A549 (cell line): ENCODE results near the gene ZNF800.

Experiments used
- CBX2 ChIP-seq: fragments of 200-600 bp; sonication (generic); IDR thresholded peaks from 2 replicates; pipeline ENCODE4 v1.6.1; 2016; ENCODE audit warnings: low read depth, mild to moderate bottlenecking, borderline replicate concordance
- JUN ChIP-seq, 2 experiments: fragments of >200 bp; sonication (Bioruptor Twin); formaldehyde crosslinking; IDR thresholded peaks; 2 replicates in 1 of 2; 3 replicates in 1 of 2; pipeline ENCODE4 v1.6.1; 2016 to 2017
- PHF8 ChIP-seq: fragments of 200-600 bp; sonication (generic); IDR thresholded peaks from 2 replicates; pipeline ENCODE4 v1.6.1; 2016; ENCODE audit warnings: low read depth, mild to moderate bottlenecking, antibody characterized with exemption, moderate library complexity, borderline replicate concordance
- SMC3 ChIP-seq: fragments of >200 bp; sonication (Bioruptor Twin); formaldehyde crosslinking; IDR thresholded peaks from 3 replicates; pipeline ENCODE4 v1.6.1; 2018; ENCODE audit warnings: inconsistent platforms
- TF ChIP-seq, protein P1 (sequence below): fragments of >200 bp; sonication (Bioruptor Twin); formaldehyde crosslinking; IDR thresholded peaks from 3 replicates; pipeline ENCODE4 v1.5.1; 2016
- TF ChIP-seq, protein P2 (sequence below): IDR thresholded peaks from 2 replicates; pipeline ENCODE4 v1.6.1; 2012; ENCODE audit warnings: low read depth, borderline replicate concordance
- TF ChIP-seq, protein P3 (sequence below): fragments of >200 bp; sonication (Bioruptor Twin); formaldehyde crosslinking; IDR thresholded peaks from 3 replicates; pipeline ENCODE4 v1.6.1; 2016

DNA sequence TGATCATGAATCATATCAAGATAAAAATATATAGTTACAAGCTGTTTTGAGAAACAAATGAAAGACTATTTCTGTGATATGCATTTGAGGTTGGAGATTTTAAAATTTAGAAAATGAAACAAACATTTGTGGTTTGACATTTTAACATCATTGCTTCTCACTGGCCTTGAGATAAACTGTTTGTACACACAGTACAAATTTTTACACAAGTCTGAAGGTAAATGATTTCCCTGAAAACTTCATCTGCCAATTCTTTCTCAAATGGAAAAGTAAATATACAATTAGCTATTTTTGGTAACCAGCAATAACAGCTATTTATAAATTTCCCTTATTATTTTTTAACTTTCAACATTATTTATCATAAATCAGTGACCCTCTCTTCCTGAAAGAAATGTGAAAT, 38.6 kb downstream of the ZNF800 start:
- TF ChIP-seq SMC3 (no peak), PHF8 (no peak), JUN (IDR thresholded peaks at IDR 0.05) (no peak), CBX2 (no peak)
- TF ChIP-seq, protein P1, sequence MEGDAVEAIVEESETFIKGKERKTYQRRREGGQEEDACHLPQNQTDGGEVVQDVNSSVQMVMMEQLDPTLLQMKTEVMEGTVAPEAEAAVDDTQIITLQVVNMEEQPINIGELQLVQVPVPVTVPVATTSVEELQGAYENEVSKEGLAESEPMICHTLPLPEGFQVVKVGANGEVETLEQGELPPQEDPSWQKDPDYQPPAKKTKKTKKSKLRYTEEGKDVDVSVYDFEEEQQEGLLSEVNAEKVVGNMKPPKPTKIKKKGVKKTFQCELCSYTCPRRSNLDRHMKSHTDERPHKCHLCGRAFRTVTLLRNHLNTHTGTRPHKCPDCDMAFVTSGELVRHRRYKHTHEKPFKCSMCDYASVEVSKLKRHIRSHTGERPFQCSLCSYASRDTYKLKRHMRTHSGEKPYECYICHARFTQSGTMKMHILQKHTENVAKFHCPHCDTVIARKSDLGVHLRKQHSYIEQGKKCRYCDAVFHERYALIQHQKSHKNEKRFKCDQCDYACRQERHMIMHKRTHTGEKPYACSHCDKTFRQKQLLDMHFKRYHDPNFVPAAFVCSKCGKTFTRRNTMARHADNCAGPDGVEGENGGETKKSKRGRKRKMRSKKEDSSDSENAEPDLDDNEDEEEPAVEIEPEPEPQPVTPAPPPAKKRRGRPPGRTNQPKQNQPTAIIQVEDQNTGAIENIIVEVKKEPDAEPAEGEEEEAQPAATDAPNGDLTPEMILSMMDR, result no peak
- TF ChIP-seq, protein P2, sequence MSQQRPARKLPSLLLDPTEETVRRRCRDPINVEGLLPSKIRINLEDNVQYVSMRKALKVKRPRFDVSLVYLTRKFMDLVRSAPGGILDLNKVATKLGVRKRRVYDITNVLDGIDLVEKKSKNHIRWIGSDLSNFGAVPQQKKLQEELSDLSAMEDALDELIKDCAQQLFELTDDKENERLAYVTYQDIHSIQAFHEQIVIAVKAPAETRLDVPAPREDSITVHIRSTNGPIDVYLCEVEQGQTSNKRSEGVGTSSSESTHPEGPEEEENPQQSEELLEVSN, result no peak
- TF ChIP-seq, protein P3, sequence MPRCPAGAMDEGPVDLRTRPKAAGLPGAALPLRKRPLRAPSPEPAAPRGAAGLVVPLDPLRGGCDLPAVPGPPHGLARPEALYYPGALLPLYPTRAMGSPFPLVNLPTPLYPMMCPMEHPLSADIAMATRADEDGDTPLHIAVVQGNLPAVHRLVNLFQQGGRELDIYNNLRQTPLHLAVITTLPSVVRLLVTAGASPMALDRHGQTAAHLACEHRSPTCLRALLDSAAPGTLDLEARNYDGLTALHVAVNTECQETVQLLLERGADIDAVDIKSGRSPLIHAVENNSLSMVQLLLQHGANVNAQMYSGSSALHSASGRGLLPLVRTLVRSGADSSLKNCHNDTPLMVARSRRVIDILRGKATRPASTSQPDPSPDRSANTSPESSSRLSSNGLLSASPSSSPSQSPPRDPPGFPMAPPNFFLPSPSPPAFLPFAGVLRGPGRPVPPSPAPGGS, result no peak
